GM12878 (cell line): ENCODE measurements around the gene DENND1A. TPM values are rescaled to one million over a fixed set of nuclear protein-coding genes. Genes with fewer than 3 reads are reported as not detected.
A peak's percentile ranks its signal among the peaks of the same experiment; 100 is the strongest.

Experiments
- ATAC-seq: fragments of 200-7000 bp; cut with Tn5 transposase; 3 replicates; pipeline ENCODE4 v1.9.1; 2020; ENCODE audit warnings: mild to moderate bottlenecking, moderate library complexity
- BruUV-seq: library from RNA; stranded (reverse); fragments of 400-500 nt; replicated peaks from 2 replicates; lab custom pipeline; 2021; lab: Mats Ljungman, UMichigan
- CTCF ChIA-PET: fragments of 300-600 bp; sonication (Branson Sonifier 250); formaldehyde crosslinking; extraction: SDS; loops from one replicate; lab custom pipeline; 2021; ENCODE audit warnings: inconsistent platforms; lab: Yijun Ruan, JAX
- POLR2A ChIA-PET: fragments of 350-600 bp; formaldehyde crosslinking; extraction: SDS; loops from one replicate; lab custom pipeline; 2021; ENCODE audit warnings: inconsistent platforms; lab: Charles Lee
- RAD21 ChIA-PET: fragments of 300-600 bp; sonication (Branson Sonifier 250); formaldehyde crosslinking; loops from one replicate; lab custom pipeline; 2023; ENCODE audit warnings: antibody characterized with exemption; ENCODE audit not compliant: unreplicated experiment; lab: Charles Lee
- SMC1A ChIA-PET: fragments of 300-600 bp; sonication (Branson Sonifier 250); formaldehyde crosslinking; loops from one replicate; lab custom pipeline; 2023; ENCODE audit not compliant: unreplicated experiment, uncharacterized antibody; lab: Charles Lee
- DNase-seq: peaks from one replicate; pipeline ENCODE4 v3.0.0-alpha.2; 2011; ENCODE audit warnings: low read depth, low spot score
- FAIRE-seq: peaks from 3 replicates; lab custom pipeline; 2011; peaks lifted over from hg19 to GRCh38; lab: Jason Lieb, UNC
- H2AFZ ChIP-seq: 2 replicates; pipeline ENCODE4 v1.6.0; 2011; ENCODE audit warnings: low read depth, low read length, control low read depth; ENCODE audit not compliant: control insufficient read depth
- H3K27ac ChIP-seq: 2 replicates; pipeline ENCODE4 v1.5.1; 2011; ENCODE audit warnings: control low read depth; ENCODE audit not compliant: control insufficient read depth, insufficient read depth
- H3K27me3 ChIP-seq, 2 experiments: replicated peaks in 1 of 2; 2 replicates each; pipeline versions ENCODE4 v1.6.0 to v1.6.1; 2011; ENCODE audit warnings: low read length in 1 of 2; ENCODE audit not compliant: control insufficient read depth in 2 of 2, insufficient read depth in 2 of 2
- H3K36me3 ChIP-seq, 2 experiments: 2 replicates each; pipeline ENCODE4 v1.5.1; 2011; ENCODE audit warnings: low read length in 1 of 2; ENCODE audit not compliant: control insufficient read depth in 2 of 2, insufficient read depth in 2 of 2
- H3K4me1 ChIP-seq: 2 replicates; pipeline ENCODE4 v1.6.1; 2011; ENCODE audit warnings: mild to moderate bottlenecking, low read length, moderate library complexity, mixed read lengths; ENCODE audit not compliant: control insufficient read depth, insufficient read depth
- H3K4me2 ChIP-seq: 2 replicates; pipeline ENCODE4 v1.6.0; 2011; ENCODE audit warnings: control low read depth; ENCODE audit not compliant: control insufficient read depth, insufficient read depth
- H3K4me3 ChIP-seq: fragments of 200-600 bp; sonication (generic); 2 replicates; pipeline ENCODE4 v1.5.1; 2016
- H3K79me2 ChIP-seq: 2 replicates; pipeline ENCODE4 v1.6.0; 2011; ENCODE audit warnings: low read length; ENCODE audit not compliant: control insufficient read depth, insufficient read depth
- H3K9ac ChIP-seq: 2 replicates; pipeline ENCODE4 v1.8.0; 2011; ENCODE audit warnings: low read length, control low read depth, mixed read lengths; ENCODE audit not compliant: control insufficient read depth, insufficient read depth
- H3K9me3 ChIP-seq: replicated peaks from 3 replicates; pipeline ENCODE4 v1.5.1; 2011; ENCODE audit warnings: mild to moderate bottlenecking, low read length; ENCODE audit not compliant: control insufficient read depth, insufficient read depth
- H4K20me1 ChIP-seq: 2 replicates; pipeline ENCODE4 v1.6.0; 2011; ENCODE audit not compliant: control insufficient read depth, insufficient read depth
- HDGF ChIP-seq: fragments of 450-650 bp; IDR thresholded peaks from 2 replicates; pipeline ENCODE4 v1.6.1; 2016; ENCODE audit warnings: antibody characterized with exemption
- MXI1 ChIP-seq: fragments of 150-350 bp; IDR thresholded peaks from 2 replicates; pipeline ENCODE4 v1.6.1; 2011; ENCODE audit warnings: low read depth, mild to moderate bottlenecking, inconsistent platforms, low read length, improper control_type of control experiment
- NR2F1 ChIP-seq: fragments of 450-650 bp; conservative IDR thresholded peaks from 2 replicates; pipeline ENCODE4 v1.6.1; 2017; ENCODE audit warnings: mild to moderate bottlenecking
- PBX3 ChIP-seq: IDR thresholded peaks from 2 replicates; pipeline ENCODE4 v1.6.1; 2011; ENCODE audit warnings: mild to moderate bottlenecking, low read depth, low read length, moderate library complexity; ENCODE audit not compliant: insufficient replicate concordance
- RAD21 ChIP-seq: IDR thresholded peaks from 2 replicates; pipeline ENCODE4 v1.6.1; 2011; ENCODE audit warnings: mild to moderate bottlenecking, low read depth, low read length, moderate library complexity; ENCODE audit not compliant: insufficient read depth
- REST ChIP-seq: IDR thresholded peaks from 2 replicates; pipeline ENCODE4 v1.6.1; 2012; ENCODE audit warnings: mild to moderate bottlenecking, low read depth, low read length
- SPI1 ChIP-seq: IDR thresholded peaks from 2 replicates; pipeline ENCODE4 v1.6.1; 2011; ENCODE audit warnings: low read depth, mild to moderate bottlenecking, low read length, moderate library complexity, borderline replicate concordance; ENCODE audit not compliant: insufficient read depth
- YBX1 ChIP-seq: fragments of 450-650 bp; IDR thresholded peaks from 2 replicates; pipeline ENCODE4 v1.6.1; 2016; ENCODE audit warnings: antibody characterized with exemption
- ZNF687 ChIP-seq: fragments of 450-650 bp; IDR thresholded peaks from 2 replicates; pipeline ENCODE4 v1.6.1; 2017; ENCODE audit warnings: mild to moderate bottlenecking, moderate library complexity
- ZZZ3 ChIP-seq: IDR thresholded peaks from 2 replicates; pipeline ENCODE4 v1.6.1; 2011; ENCODE audit warnings: low read depth; ENCODE audit not compliant: control insufficient read depth, insufficient read length
- WGBS: methylation state at CpG from one replicate; pipeline ENCODE4 v1.1.6; 2016; ENCODE audit warnings: low lambda C conversion rate; ENCODE audit not compliant: insufficient replicate concordance, insufficient coverage; ENCODE audit errors: missing lambda C conversion rate; 5-methylcytosine and 5-hydroxymethylcytosine counted together
- in situ Hi-C: fragments of 300-500 bp; cut with MboI; formaldehyde crosslinking; loops from 9 replicates; pipeline ENCODE4 v1.14.3; 2018; ENCODE audit warnings: mixed read lengths
- intact Hi-C: fragments of 100-400 bp; cut with micrococcal nuclease; formaldehyde crosslinking; loops from one replicate; pipeline ENCODE4 v1.14.2; 2022; ENCODE audit not compliant: unreplicated experiment
- polyA plus RNA-seq, 11 experiments: library from polyadenylated mRNA; depleted of rRNA in 4 of 11; unstranded in 6 of 11; stranded (reverse) in 5 of 11; fragments of >200 nt; fragmentation: Nextera tagmentation in 4 of 11; fragmentation: Illumina TruSeq in 1 of 11; extraction: Ambion mirVana in 4 of 11; extraction: Trizol in 1 of 11; gene quantifications; 1 replicate in 1 of 11; 2 replicates in 10 of 11; pipeline versions ENCODE4 v1.2.1 to v1.2.3, GENCODE V29; 2011 to 2016; ENCODE audit warnings: inconsistent platforms in 2 of 11, missing spikeins in 2 of 11, low read depth in 1 of 11
- total RNA-seq, 4 experiments: library from RNA; depleted of rRNA in 3 of 4; stranded (reverse); fragments of >200 nt in 3 of 4; fragmentation: Illumina TruSeq in 1 of 4; extraction: Trizol in 1 of 4; gene quantifications; 2 replicates each; pipeline versions ENCODE4 v1.2.1 to v1.2.3, GENCODE V29; 2013 to 2021

The DENND1A gene
- total and polyA plus RNA-seq, 10 of the 15 experiments (the other 5 are each of a cell fraction or from before 2014, with no cell fraction given), result 14.1 to 48.6 (median 35.2) TPM

- TF ChIP-seq PBX3, result no peak
- no peak for TF ChIP-seq NR2F1
Observed at GRCh38 chr9:123335986-123336329, 594.0 kb downstream of the DENND1A start (continued).

GRCh38 chr9:123335193-123335985 is 594.5 kb downstream of the DENND1A start:
- intact Hi-C loops, result loop anchor here (5.0 kb wide), 1 partner anchor 158 kb away; no protein-coding TSS in a partner anchor
- H3K27ac ChIP-seq, result peak overlapping the region; percentile 44; the same call in 1 of the 2 replicates
- H3K4me1 ChIP-seq, result peaks cover 54% of the 10 kb centered on the region
- RAD21 ChIA-PET, result interaction anchor here (0.5 to 7.9 kb wide), 6 partner anchors 9 to 102 kb away, joined by 3 to 61 read pairs (median 4); no protein-coding TSS in a partner anchor
- 69% methylated on average over 9 of the region's 9 CpGs for WGBS
- no peaks in the 10 kb centered on the region for H3K27me3 ChIP-seq
- ATAC-seq, result no peak
- H3K4me3 ChIP-seq, result no peak overlapping the region
- no peaks in the 10 kb centered on the region for H3K36me3 ChIP-seq
- no peak overlapping the region for H3K9ac ChIP-seq
- TF ChIP-seq ZZZ3 (no peak), YBX1 (no peak), SPI1 (peak; percentile 64; the same call in 1 of the 2 replicates), REST (no peak), RAD21 (0 out of 2 replicates have a peak, but pooled peaks have one; percentile 17), MXI1 (no peak), ZNF687 (0 out of 2 replicates have a peak, but pooled peaks have one; percentile 18), HDGF (no peak)
- TF ChIP-seq, all 136 proteins: peak for 3
- no peaks in the 10 kb centered on the region for H3K9me3 ChIP-seq
- POLR2A ChIA-PET, result interaction anchor here (0.6 to 2.5 kb wide), 4 partner anchors 9 to 101 kb away, joined by 4 to 9 read pairs (median 4); no protein-coding TSS in a partner anchor
- H3K4me2 ChIP-seq, result no peak overlapping the region; the same call in 1 of the 2 replicates
- SMC1A ChIA-PET, result interaction anchor here (0.8 to 12.9 kb wide), 3 partner anchors 9 to 54 kb away, joined by 3 to 268 read pairs (median 3); no protein-coding TSS in a partner anchor
- no TSS peak for BruUV-seq
- DNase-seq, result no peak
- no peaks in the 10 kb centered on the region for H4K20me1 ChIP-seq
- CTCF ChIA-PET, result interaction anchor here (1.1 to 4.8 kb wide), 2 partner anchors 9 to 15 kb away, joined by 3 to 56 read pairs; no protein-coding TSS in a partner anchor
- H3K79me2 ChIP-seq, result no peaks in the 10 kb centered on the region
- in situ Hi-C loops, result no loop called here
- FAIRE-seq, result no peak
- no peak overlapping the region; the same call in 1 of the 2 replicates for H2AFZ ChIP-seq
